NCI-H2081 (cell line): ENCODE data around the gene NRG3.

ENCODE experiments used
- DNase-seq, 2 experiments: peaks; one replicate each; lab custom pipeline; 2025; lab: John Stamatoyannopoulos, UW

Gene NRG3

GRCh38 chr10:82492647-82493046 is 617.7 kb downstream of the NRG3 start:
- DNase-seq: no peak

- no peak for DNase-seq
These were observed 621.1 kb downstream of the NRG3 start for GRCh38 chr10:82496114-82496513.

GRCh38 chr10:82497439-82497838 is 622.4 kb downstream of the NRG3 start:
- no peak for DNase-seq

- DNase-seq: no peak
These were observed 624.0 kb downstream of the NRG3 start for GRCh38 chr10:82498976-82499375.

- DNase-seq: no peak
These were observed 630.0 kb downstream of the NRG3 start for GRCh38 chr10:82505009-82505408.

GRCh38 chr10:82506680-82507376 is 631.8 kb downstream of the NRG3 start:
- no peak for DNase-seq

GRCh38 chr10:82515256-82515655 is 640.3 kb downstream of the NRG3 start:
- no peak for DNase-seq

GRCh38 chr10:82529062-82529461 is 654.1 kb downstream of the NRG3 start:
- DNase-seq: no peak

GRCh38 chr10:82535457-82535856 is 660.5 kb downstream of the NRG3 start:
- no peak for DNase-seq

- no peak for DNase-seq
These were observed 661.7 kb downstream of the NRG3 start for GRCh38 chr10:82536668-82537067.

GRCh38 chr10:82538272-82538671 is 663.3 kb downstream of the NRG3 start:
- DNase-seq: no peak

- DNase-seq: no peak
These were observed 668.6 kb downstream of the NRG3 start for GRCh38 chr10:82543631-82544030.

GRCh38 chr10:82544377-82544776 is 669.4 kb downstream of the NRG3 start:
- no peak for DNase-seq

- no peak for DNase-seq
These were observed 676.5 kb downstream of the NRG3 start for GRCh38 chr10:82551506-82551905.

- DNase-seq: no peak
These were observed 677.3 kb downstream of the NRG3 start for GRCh38 chr10:82552267-82552666.

GRCh38 chr10:82554381-82554780 is 679.4 kb downstream of the NRG3 start:
- no peak for DNase-seq

GRCh38 chr10:82558014-82558607 is 683.1 kb downstream of the NRG3 start:
- DNase-seq: no peak

GRCh38 chr10:82564353-82565196 is 689.6 kb downstream of the NRG3 start:
- no peak for DNase-seq

GRCh38 chr10:82565197-82565575 is 690.2 kb downstream of the NRG3 start:
- DNase-seq: no peak

GRCh38 chr10:82572744-82573143 is 697.8 kb downstream of the NRG3 start:
- DNase-seq: no peak

GRCh38 chr10:82574081-82574480 is 699.1 kb downstream of the NRG3 start:
- DNase-seq: no peak

GRCh38 chr10:82575318-82575717 is 700.3 kb downstream of the NRG3 start:
- DNase-seq: no peak

GRCh38 chr10:82576093-82576492 is 701.1 kb downstream of the NRG3 start:
- no peak for DNase-seq
